HL-60 (cell line): ENCODE data around the gene ENTPD3.
A peak's percentile ranks its signal among the peaks of the same experiment; 100 is the strongest.

Source experiments
- DNase-seq, 2 experiments: peaks; one replicate each; pipeline ENCODE4 v3.0.0-alpha.2; 2010 to 2020; ENCODE audit warnings: low read depth in 1 of 2, low spot score in 1 of 2
- H3K27ac ChIP-seq: fragments of 250-450 bp; sonication (Bioruptor Pico); replicated peaks from 2 replicates; pipeline ENCODE4 v1.5.1; 2020; ENCODE audit warnings: mild to moderate bottlenecking, moderate library complexity
- H3K27me3 ChIP-seq: fragments of 250-450 bp; sonication (Bioruptor Pico); 2 replicates; pipeline ENCODE4 v1.5.1; 2021; ENCODE audit warnings: mild to moderate bottlenecking, moderate library complexity; ENCODE audit not compliant: insufficient read depth, poor library complexity, severe bottlenecking
- H3K4me3 ChIP-seq: replicated peaks from 2 replicates; pipeline ENCODE4 v1.5.1; 2011; ENCODE audit warnings: mild to moderate bottlenecking, control low read depth, low read length; ENCODE audit not compliant: insufficient read depth
- GABPA ChIP-seq: IDR thresholded peaks from 2 replicates; pipeline ENCODE4 v1.6.1; 2012; ENCODE audit warnings: low read depth
- POLR2AphosphoS5 ChIP-seq: IDR thresholded peaks from 2 replicates; pipeline ENCODE4 v1.6.1; 2012; ENCODE audit warnings: low read depth
- SPI1 ChIP-seq: IDR thresholded peaks from 2 replicates; pipeline ENCODE4 v1.6.1; 2012; ENCODE audit warnings: low read depth, mild to moderate bottlenecking, borderline replicate concordance
- TF ChIP-seq, protein P1 (sequence below): IDR thresholded peaks from 2 replicates; pipeline ENCODE4 v1.6.1; 2012; ENCODE audit warnings: low read depth; ENCODE audit not compliant: insufficient replicate concordance
- TF ChIP-seq, protein P2 (sequence below): IDR thresholded peaks from one replicate; pipeline ENCODE4 v1.5.1; 2011; ENCODE audit warnings: low read length, control low read depth, inconsistent platforms; ENCODE audit not compliant: insufficient read depth

Gene ENTPD3

DNA sequence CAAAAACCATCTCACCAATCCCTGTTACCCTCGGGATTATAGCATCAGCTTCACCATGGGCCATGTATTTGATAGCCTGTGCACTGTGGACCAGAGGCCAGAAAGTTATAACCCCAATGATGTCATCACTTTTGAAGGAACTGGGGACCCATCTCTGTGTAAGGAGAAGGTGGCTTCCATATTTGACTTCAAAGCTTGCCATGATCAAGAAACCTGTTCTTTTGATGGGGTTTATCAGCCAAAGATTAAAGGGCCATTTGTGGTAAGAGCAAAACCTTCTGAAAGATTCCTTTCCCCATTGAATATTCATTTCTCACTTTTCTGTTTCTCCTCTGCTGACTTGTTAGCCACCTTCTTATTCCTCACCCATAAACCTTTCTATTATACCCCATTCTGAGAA lies 35.9 kb downstream of the ENTPD3 start:
- Histone ChIP-seq H3K4me3 (no peak overlapping the region), H3K27ac (no peak overlapping the region), H3K27me3 (no peaks in the 10 kb centered on the region)
- TF ChIP-seq SPI1 (no peak), POLR2AphosphoS5 (no peak), GABPA (no peak)
- TF ChIP-seq, protein P1, sequence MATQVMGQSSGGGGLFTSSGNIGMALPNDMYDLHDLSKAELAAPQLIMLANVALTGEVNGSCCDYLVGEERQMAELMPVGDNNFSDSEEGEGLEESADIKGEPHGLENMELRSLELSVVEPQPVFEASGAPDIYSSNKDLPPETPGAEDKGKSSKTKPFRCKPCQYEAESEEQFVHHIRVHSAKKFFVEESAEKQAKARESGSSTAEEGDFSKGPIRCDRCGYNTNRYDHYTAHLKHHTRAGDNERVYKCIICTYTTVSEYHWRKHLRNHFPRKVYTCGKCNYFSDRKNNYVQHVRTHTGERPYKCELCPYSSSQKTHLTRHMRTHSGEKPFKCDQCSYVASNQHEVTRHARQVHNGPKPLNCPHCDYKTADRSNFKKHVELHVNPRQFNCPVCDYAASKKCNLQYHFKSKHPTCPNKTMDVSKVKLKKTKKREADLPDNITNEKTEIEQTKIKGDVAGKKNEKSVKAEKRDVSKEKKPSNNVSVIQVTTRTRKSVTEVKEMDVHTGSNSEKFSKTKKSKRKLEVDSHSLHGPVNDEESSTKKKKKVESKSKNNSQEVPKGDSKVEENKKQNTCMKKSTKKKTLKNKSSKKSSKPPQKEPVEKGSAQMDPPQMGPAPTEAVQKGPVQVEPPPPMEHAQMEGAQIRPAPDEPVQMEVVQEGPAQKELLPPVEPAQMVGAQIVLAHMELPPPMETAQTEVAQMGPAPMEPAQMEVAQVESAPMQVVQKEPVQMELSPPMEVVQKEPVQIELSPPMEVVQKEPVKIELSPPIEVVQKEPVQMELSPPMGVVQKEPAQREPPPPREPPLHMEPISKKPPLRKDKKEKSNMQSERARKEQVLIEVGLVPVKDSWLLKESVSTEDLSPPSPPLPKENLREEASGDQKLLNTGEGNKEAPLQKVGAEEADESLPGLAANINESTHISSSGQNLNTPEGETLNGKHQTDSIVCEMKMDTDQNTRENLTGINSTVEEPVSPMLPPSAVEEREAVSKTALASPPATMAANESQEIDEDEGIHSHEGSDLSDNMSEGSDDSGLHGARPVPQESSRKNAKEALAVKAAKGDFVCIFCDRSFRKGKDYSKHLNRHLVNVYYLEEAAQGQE = no peak
- TF ChIP-seq, protein P2, sequence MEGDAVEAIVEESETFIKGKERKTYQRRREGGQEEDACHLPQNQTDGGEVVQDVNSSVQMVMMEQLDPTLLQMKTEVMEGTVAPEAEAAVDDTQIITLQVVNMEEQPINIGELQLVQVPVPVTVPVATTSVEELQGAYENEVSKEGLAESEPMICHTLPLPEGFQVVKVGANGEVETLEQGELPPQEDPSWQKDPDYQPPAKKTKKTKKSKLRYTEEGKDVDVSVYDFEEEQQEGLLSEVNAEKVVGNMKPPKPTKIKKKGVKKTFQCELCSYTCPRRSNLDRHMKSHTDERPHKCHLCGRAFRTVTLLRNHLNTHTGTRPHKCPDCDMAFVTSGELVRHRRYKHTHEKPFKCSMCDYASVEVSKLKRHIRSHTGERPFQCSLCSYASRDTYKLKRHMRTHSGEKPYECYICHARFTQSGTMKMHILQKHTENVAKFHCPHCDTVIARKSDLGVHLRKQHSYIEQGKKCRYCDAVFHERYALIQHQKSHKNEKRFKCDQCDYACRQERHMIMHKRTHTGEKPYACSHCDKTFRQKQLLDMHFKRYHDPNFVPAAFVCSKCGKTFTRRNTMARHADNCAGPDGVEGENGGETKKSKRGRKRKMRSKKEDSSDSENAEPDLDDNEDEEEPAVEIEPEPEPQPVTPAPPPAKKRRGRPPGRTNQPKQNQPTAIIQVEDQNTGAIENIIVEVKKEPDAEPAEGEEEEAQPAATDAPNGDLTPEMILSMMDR = no peak
- no peak for DNase-seq

DNA sequence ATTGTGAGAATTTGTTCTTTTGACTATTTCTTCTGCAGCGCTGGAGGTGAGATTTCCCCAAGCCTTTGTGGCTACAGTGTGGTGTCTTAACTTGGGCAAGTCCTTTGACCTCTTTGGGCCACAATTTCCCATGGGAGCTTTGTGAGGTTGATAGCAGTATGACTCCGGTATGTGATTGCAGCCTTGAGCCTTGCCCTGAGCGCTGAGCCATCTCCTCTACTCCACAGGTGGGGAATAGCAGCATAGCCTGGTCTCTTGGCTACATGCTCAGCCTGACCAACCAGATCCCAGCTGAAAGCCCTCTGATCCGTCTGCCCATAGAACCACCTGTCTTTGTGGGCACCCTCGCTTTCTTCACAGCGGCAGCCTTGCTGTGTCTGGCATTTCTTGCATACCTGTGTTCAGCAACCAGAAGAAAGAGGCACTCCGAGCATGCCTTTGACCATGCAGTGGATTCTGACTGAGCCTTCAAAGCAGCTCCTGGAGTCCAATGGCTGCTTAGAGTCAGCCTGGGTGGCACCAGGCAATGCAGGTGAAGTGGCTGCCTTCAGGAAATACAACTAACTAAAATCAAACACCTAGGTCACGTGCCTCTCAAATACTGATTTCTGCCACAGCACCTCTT lies 40.2 kb downstream of the ENTPD3 start:
- no peak overlapping the region for H3K27ac ChIP-seq
- no peak for TF ChIP-seq POLR2AphosphoS5
- TF ChIP-seq, protein P1 = no peak
- TF ChIP-seq SPI1 = no peak
- TF ChIP-seq GABPA = no peak
- TF ChIP-seq, protein P2 = no peak

DNA sequence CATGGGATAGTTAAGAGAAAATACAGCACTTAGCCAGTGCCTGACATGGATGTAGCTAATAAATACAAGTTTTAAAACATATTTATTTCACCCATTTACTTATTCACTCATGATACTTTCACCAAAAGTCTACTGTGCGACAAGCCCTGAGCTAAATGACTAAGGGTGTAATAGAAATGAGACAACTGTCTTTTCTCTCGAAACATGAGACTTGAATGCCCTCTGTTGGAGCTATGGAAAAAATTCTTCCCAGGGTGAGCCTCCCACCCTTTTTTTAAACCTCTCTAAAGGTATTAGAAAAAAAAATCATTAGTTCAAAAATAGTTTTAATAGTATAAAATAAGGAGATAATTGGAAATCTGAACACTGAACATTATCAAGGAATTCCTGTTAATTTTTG lies 45.8 kb downstream of the ENTPD3 start:
- Histone ChIP-seq H3K27ac (no peak overlapping the region), H3K27me3 (no peaks in the 10 kb centered on the region), H3K4me3 (no peak overlapping the region)
- DNase-seq = no peak
- no peak for TF ChIP-seq GABPA

More for the DNA sequence above, 40.2 kb downstream of the ENTPD3 start:
- no peak for DNase-seq
- Histone ChIP-seq H3K4me3 (no peak overlapping the region), H3K27me3 (no peaks in the 10 kb centered on the region)

DNA sequence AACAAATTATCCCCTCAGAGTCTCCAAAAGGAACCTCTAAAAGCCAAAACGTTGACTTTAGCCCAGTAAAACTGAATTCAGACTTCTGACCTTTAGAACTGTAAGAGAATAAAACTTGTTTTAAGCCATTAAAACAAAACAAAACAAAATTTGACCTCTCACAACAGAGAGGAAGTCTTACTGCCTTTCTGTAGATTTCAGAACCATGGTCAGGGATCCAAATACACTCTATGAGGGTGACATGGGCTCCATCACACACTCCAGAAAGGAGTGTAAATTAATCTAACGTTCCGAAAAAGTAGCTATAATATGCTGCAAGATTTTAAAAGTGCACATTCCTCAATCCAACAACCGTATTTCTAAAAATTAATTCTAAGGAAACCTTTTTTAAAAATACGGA lies 50.9 kb downstream of the ENTPD3 start:
- H3K27ac ChIP-seq = no peak overlapping the region
- no peak overlapping the region for H3K4me3 ChIP-seq
- TF ChIP-seq POLR2AphosphoS5 (no peak), GABPA (no peak), SPI1 (peak; percentile 12; the same call in 1 of the 2 replicates)
- TF ChIP-seq, protein P1 = peak; percentile 91
- TF ChIP-seq, protein P2 = no peak
- H3K27me3 ChIP-seq = no peaks in the 10 kb centered on the region
- no peak for DNase-seq
